ENCODE measurements around the gene HERC3. TPM values are rescaled to one million over a fixed set of nuclear protein-coding genes. Genes with fewer than 3 reads are reported as not detected.

Gene HERC3
- total and polyA plus RNA-seq, 10 of the 15 experiments (the other 5 are each of a cell fraction or from before 2014, with no cell fraction given), result 0.52 to 18.2 (median 2.8) TPM

GRCh38 chr4:88592600-88593448 lies 544 bp downstream of the HERC3 start:
- SMC1A ChIA-PET (ENCODE audit: uncharacterized antibody, unreplicated experiment), result interaction anchor here (0.7 to 2.8 kb wide), 5 partner anchors 20 to 433 kb away, joined by 3 to 10 read pairs (median 3); no protein-coding TSS in a partner anchor
- in situ Hi-C loops (cut with MboI), result no loop called here
- CTCF ChIA-PET, result interaction anchor here (0.6 to 3.4 kb wide), 6 partner anchors 53 to 540 kb away, joined by 3 to 11 read pairs (median 4); no protein-coding TSS in a partner anchor
- TF ChIP-seq USF1 (IDR thresholded peaks at IDR 0.05; ENCODE audit: borderline replicate concordance, extremely low read length, insufficient read depth, low read depth, low read length) (peak; percentile 40), NFYA (IDR thresholded peaks at IDR 0.05; ENCODE audit: borderline replicate concordance, low read depth, low read length) (no peak), BCLAF1 (IDR thresholded peaks at IDR 0.05) (no peak), IKZF1 (conservative IDR thresholded peaks at IDR 0.05) (peak; percentile 59), TAF1 (IDR thresholded peaks at IDR 0.05; ENCODE audit: borderline replicate concordance, low read depth, low read length) (no peak), MYC (IDR thresholded peaks at IDR 0.05; ENCODE audit: insufficient read depth, insufficient read length, insufficient replicate concordance, low read length, severe bottlenecking) (no peak), MXI1 (IDR thresholded peaks at IDR 0.05; ENCODE audit: low read depth, low read length) (peak; percentile 95), MEF2B (IDR thresholded peaks at IDR 0.05; ENCODE audit: partially characterized antibody, poor library complexity, severe bottlenecking) (peak; percentile 74), POLR2AphosphoS2 (IDR thresholded peaks at IDR 0.05; ENCODE audit: low read depth, low read length) (no peak), LARP7 (IDR thresholded peaks at IDR 0.05) (peak; percentile 72; the same call in 1 of the 2 replicates), MTA2 (IDR thresholded peaks at IDR 0.05; ENCODE audit: low read depth) (no peak), IRF4 (IDR thresholded peaks at IDR 0.05; ENCODE audit: low read depth, low read length) (no peak), PRDM15 (CRISPR knock-in tag; IDR thresholded peaks at IDR 0.05) (no peak), ESRRA (IDR thresholded peaks at IDR 0.05; ENCODE audit: low read length) (no peak), CHD2 (IDR thresholded peaks at IDR 0.05; ENCODE audit: borderline replicate concordance, low read depth, low read length) (no peak)

More at GRCh38 chr4:88592600-88593448, 544 bp downstream of the HERC3 start:
- POLR2A ChIA-PET, result interaction anchor here (1.0 kb wide), 1 partner anchor 9 kb away, joined by 3 read pairs; no protein-coding TSS in a partner anchor
- ATAC-seq (peak; percentile 91), FAIRE-seq (peak; percentile 75), DNase-seq (ENCODE audit: low read depth, low spot score) (peak; percentile 20)
- RAD21 ChIA-PET (ENCODE audit: unreplicated experiment), result interaction anchor here (0.8 to 1.2 kb wide), 4 partner anchors 18 to 462 kb away, joined by 3 to 6 read pairs (median 3); no protein-coding TSS in a partner anchor
- WGBS (ENCODE audit: insufficient coverage, insufficient replicate concordance, low lambda C conversion rate, missing lambda C conversion rate), result 1% methylated on average over 71 of the region's 89 CpGs
- Histone ChIP-seq H2AFZ (ENCODE audit: control insufficient read depth, low read depth, low read length) (peak overlapping the region; percentile 70), H3K36me3 (ENCODE audit: control insufficient read depth in 2 of 2, insufficient read depth in 2 of 2, low read length in 1 of 2) (no peaks in the 10 kb centered on the region), H3K9ac (ENCODE audit: control insufficient read depth, insufficient read depth, low read length) (peak overlapping the region; percentile 51; the same call in 1 of the 2 replicates), H3K79me2 (ENCODE audit: control insufficient read depth, insufficient read depth, low read length) (no peaks in the 10 kb centered on the region), H3K27me3 (replicated peaks in 1 of 2; ENCODE audit: control insufficient read depth in 2 of 2, insufficient read depth in 2 of 2, low read length in 1 of 2) (no peaks in the 10 kb centered on the region), H4K20me1 (ENCODE audit: control insufficient read depth, insufficient read depth) (no peaks in the 10 kb centered on the region), H3K4me3 (peak overlapping the region; percentile 88), H3K4me2 (ENCODE audit: control insufficient read depth, insufficient read depth) (peak overlapping the region; percentile 80), H3K4me1 (ENCODE audit: control insufficient read depth, insufficient read depth, low read length) (no peaks in the 10 kb centered on the region), H3K9me3 (replicated peaks; ENCODE audit: control insufficient read depth, insufficient read depth, low read length) (no peaks in the 10 kb centered on the region), H3K27ac (ENCODE audit: control insufficient read depth, insufficient read depth) (no peak overlapping the region)
- intact Hi-C loops (cut with micrococcal nuclease; ENCODE audit: unreplicated experiment), result no loop called here
- BruUV-seq (replicated peaks), result no TSS peak
